Activated naive CD4-positive, alpha-beta T cell (primary cell): ENCODE measurements around the gene TRIP13.

Experiments used
- DNase-seq, 4 experiments: peaks; one replicate each; lab custom pipeline; 2025; lab: John Stamatoyannopoulos, UW

Gene TRIP13

DNA sequence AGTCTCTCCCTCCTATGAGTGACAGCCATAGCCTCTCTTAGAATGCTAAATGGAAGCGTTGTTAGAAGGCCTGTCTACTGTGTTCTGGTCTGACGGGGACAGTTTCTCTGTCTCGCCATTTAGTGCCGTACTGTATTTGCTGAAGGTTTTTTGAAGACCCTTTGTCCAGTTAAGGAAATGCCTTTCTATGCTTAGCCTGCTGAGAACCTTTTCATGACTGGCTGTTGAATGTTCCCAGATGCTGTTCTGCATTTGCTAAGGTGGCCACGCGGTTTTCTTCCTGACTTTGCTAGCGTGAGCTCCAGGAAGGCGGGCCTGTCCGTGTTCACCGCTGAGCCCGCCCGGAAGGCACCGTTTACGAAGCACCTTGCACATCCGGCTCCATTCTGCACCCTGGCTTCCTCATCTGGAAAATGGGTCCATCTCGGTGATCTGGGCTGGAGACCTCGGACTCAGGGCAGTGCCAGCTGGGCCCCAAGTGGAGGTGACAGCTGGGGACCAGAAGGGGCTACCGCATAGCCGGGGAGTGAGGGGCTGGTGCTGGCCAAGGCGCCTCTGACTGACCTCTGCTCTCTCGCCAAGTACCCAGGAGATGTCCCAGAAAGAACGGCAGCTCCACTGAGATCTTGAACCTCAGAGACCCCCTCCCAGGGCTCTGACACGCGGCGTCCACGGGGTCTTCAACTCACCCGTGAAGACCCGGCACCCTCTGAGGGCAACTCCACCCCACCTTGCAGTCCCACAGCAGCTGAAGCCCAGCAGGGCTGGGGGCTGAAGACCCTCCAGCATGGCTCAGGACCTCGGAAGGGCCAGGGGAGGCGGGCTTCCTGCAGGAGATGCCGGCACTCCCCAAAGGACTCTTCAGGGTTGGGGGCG, 63.4 kb downstream of the TRIP13 start:
- DNase-seq, result no peak

DNA sequence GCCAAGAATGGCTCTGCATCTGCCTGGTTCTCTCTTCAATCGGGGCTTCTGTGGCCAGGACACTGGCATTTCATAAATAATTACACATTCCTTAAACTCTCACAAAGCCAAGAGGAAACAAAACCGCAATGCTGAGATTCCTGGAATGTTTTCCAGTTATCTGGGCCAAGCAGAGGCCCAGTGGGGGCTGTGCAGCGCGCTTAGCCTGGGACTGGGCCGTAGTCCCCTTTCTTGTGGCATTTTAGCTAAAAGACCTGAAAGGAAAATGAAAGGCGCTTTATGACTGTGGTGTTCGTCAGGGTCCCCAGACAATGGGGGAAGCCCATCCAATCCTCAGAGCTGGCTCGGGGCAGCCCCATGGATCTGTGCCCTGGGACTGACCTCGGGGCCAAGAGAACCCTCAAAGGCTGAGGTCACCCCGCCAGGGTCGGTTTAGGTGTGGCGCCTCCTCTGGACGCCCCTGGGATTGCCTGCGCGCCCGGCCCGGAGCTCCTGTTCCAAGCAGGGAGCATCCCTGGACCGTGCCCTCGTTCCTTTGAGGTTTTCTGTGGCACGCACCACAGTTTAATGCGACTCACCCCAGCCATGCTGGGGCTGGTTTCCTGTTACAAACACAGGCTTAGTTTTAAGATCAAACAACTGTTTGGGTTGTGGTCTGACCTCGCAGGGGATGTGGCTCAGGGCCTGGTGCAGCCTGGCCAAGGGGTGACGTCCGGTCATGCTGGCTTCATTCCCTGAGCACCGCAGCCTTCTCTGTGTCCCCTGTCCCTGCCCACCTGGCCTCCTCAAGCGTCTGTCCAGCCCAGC, 64.5 kb downstream of the TRIP13 start:
- DNase-seq, result no peak

DNA sequence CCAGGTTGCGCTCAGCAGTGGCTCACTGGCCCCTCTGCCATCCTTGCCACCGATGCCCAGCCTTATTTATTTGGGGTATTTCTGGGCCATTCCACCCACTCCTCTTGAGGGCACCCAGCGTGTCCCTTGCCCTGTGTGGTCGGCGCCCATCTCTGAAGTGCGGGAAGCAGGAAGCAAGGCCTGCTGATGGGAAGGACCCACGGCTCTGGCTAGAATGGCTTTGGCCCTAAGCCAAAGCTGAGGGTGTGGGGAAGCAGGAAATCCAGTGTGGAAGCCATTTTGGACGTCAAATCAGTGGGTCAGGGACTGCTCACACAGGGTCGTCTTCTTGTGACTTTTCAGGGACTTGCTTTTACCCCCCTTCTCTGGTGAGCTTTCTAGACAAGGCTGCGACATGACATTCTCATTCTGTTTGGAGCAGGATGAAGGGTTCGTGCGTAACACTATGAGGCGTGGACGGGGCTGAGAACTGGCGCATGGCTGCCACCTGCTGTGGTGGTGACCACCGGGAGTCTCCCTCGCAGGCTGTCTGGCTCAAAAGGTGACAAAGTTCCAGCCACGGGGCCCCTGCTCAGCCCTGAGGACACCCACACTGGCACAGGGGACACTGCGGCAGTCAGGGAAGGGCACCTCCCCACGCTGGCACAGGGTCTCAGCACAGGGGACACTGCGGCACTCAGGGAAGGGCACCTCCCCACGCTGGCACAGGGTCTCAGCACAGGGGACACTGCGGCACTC, 65.2 kb downstream of the TRIP13 start:
- DNase-seq, result no peak

DNA sequence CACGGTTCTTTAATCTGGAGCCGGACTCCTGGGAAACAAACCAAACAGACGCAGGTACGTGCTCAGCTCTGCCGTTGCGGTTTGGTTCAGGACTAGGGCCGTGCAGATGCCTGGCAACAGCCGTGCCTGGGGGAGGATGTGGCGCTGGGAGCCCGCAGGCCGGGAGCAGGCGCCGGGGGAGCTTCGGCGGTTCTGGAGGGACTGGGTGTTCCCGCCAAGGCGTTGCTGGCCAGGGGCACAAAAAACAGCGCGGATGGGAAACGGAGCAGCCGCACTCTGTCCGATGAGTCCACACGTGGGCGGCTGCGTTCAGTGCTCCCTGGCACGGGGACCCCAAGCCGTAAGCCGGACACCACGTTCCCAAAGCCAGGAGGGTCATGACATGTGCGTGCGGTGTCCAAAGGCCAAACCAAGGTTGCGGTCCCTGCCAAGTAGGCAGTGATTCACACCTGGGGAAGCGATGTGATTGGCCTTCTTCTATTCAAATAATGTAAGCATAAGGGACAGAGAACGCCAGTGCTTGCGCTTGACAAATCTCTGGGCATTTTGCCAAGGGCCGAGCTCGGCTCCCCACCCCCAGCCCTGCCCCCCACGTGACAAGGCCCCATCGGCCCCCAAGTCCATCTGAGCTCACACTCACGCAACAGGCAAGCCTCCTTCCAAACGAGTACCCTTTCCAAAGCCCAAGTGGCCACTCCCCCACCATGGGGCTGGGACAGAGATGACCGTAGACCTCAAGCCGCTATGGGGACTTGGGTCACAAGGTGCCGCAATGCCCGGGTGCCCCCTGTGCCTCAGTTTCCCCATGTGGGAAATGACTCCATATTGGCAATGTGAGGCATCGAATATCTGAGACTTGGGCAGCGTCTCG, 66.3 kb downstream of the TRIP13 start:
- no peak for DNase-seq

GRCh38 chr5:959581-960531, 67.2 kb downstream of the TRIP13 start:
- no peak for DNase-seq

DNA sequence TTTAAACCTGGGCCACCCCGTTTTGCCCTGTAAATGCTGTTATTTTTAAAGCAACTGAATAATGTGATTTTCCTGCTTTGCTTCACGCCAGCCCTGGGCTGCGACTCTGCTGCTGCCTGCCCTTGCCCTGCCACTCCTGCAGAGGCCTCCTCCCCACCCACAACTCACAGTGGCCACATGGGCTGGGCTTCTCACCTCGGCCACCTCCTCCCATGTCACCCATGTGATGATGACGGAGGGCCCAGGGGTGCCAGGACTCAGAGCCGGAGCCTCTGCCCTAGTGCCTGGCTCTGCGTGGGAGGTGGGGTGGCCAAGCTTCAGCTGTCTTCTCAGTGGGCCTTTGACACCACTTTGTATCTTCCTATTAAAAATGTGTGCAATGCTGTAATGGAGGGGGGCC, 67.9 kb downstream of the TRIP13 start:
- no peak for DNase-seq

GRCh38 chr5:961002-961710, 68.5 kb downstream of the TRIP13 start:
- no peak for DNase-seq

GRCh38 chr5:961711-962240, 69.1 kb downstream of the TRIP13 start:
- no peak for DNase-seq

GRCh38 chr5:962386-962785, 69.7 kb downstream of the TRIP13 start:
- no peak for DNase-seq

DNA sequence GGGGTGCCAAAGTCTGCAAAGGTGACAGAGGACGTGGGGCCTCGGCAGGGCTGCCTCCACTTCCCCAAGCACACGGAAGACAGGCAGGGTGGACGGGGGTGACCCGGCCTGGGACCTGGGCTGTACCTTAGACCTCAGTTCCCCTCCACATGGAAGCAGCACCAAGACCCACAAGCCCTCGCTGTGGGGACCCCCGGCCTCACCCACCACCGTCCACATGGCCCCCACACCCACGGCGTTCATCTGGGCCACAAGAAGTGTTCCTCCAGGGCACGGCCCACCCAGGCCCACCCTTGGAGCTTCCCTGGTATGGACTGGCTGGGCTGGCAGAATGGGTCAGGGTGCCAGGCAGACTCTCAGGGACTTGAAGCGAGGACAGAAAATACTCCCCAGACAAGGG, 70.1 kb downstream of the TRIP13 start:
- DNase-seq, result no peak

DNA sequence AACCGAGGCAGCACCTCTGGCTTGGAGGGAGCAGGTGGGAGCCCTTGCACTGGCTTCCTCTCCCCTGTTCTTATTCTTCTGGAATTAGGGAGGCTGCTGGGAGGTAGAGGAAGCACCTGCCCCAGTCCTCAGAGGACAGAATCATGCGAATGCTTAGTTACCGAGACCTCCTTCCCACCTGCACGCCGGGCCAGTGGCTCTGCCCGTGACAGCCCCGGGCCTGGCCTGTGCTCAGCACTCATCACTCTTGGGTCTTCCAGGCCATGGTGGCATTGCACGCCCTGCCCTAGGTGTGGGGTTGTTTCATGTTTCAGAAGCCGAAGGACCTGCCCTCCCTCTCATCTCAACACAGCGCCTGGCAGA, 70.6 kb downstream of the TRIP13 start:
- no peak for DNase-seq

DNA sequence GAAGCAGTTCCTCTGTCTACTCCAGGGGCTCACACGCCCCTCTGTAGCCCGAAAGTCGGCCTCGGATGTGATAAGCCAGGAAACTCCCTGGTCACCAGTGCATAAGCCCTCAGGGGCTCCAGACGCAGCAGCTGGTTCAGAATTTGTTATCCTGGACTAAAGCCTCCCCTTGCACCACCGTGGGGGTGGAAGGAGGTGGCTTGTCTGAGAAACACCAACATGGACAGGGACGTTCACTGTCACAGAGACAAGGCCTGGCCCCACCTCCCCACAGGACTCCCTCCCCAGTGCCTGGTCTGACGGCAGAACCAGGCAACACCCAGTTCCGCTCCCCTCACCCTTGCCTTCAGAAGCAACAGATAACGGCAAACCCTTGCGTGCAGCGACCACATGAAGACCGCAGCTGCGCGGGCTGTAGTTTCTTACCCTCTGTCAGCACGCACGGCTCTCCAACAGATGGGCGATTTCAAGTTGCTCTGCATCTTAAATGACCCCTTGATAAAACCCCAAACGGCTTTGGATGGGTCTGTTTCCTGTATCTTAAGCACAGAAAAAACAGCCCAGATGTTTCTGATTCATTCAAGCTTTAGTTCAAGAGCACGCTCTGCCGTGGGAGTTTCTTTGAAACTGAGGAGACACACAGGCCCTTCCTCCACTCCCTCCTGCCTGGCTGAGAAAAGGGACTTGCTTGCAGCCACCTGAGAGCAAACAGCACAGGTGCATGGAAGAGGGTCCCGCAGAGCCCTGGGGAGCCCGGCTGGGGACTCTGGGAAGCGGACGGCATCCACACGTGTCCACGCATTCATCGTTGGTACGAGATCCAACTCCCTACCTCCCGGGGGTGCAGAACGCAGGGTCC, 71.2 kb downstream of the TRIP13 start:
- peak in 2 of 4 experiments; percentile 5 to 24 for DNase-seq

GRCh38 chr5:964821-965220, 72.1 kb downstream of the TRIP13 start:
- DNase-seq, result no peak

GRCh38 chr5:965604-966344, 73.1 kb downstream of the TRIP13 start:
- no peak for DNase-seq

GRCh38 chr5:966345-966710, 73.6 kb downstream of the TRIP13 start:
- DNase-seq, result no peak

DNA sequence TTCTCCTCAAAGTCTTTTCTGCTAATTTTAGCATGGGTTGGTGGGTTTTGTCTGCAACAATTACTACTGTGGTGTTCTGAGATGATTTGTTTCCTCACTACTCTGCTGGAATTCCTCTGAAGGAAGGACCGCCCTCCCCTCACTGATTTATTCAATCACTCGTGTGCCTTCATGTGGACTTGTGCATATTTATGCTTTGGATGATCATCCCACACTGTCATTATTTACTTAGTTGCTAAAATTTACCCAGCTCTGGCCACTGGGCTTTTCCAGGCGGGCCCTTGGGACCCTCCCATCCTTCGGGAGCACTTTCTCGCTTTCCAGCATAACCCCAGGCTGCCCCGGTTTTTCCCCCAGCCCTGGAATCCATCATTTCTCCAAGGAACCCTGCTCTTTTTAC, 74.3 kb downstream of the TRIP13 start:
- no peak for DNase-seq
